ENCODE results near the gene AKR1C4.
"Not testable (repeated sequence)": the region's sequence is repeated elsewhere in the genome, so short reads cannot be mapped to it uniquely, and the experiment has no call there.

Gene AKR1C4

GRCh38 chr10:5237541-5237940 lies 40.9 kb downstream of the AKR1C4 start:
- not testable (repeated sequence) for H3K4me1 ChIP-seq (ENCODE audit: control insufficient read depth in 1 of 2, insufficient read depth in 2 of 2, low read length in 2 of 2); H2BK12ac ChIP-seq (ENCODE audit: low read length); H3K14ac ChIP-seq (ENCODE audit: low read length); H3K79me2 ChIP-seq (ENCODE audit: control insufficient read depth, insufficient read depth, low read length, poor library complexity); H3K36me3 ChIP-seq (ENCODE audit: control insufficient read depth in 1 of 2, insufficient read depth in 2 of 2, low read length in 2 of 2); H4K12ac ChIP-seq (ENCODE audit: low read depth, low read length); H3K27ac ChIP-seq (ENCODE audit: low read depth, low read length); H3K4ac ChIP-seq (ENCODE audit: low read depth, low read length); H3K4me3 ChIP-seq (ENCODE audit: low read depth, low read length); H3K79me1 ChIP-seq (ENCODE audit: low read length); H3K27me3 ChIP-seq (ENCODE audit: insufficient read depth, low read length); H3K4me2 ChIP-seq (ENCODE audit: low read length); H4K91ac ChIP-seq (ENCODE audit: low read depth, low read length); H3K23ac ChIP-seq (ENCODE audit: low read length); DNase-seq; H2AK5ac ChIP-seq (ENCODE audit: low read length); H3K18ac ChIP-seq (ENCODE audit: low read length); H4K8ac ChIP-seq (ENCODE audit: low read depth, low read length); H2BK5ac ChIP-seq (ENCODE audit: low read depth, low read length, poor library complexity); H3K9me3 ChIP-seq (ENCODE audit: insufficient read depth, low read depth, low read length); H2BK120ac ChIP-seq (ENCODE audit: insufficient read depth, low read length, poor library complexity); H2AFZ ChIP-seq (ENCODE audit: insufficient read depth, low read length, poor library complexity); H3K9ac ChIP-seq (ENCODE audit: low read length)
- no CpG with 5 or more reads among the region's 2 CpGs for WGBS (ENCODE audit: extremely low coverage, insufficient coverage, insufficient read length)

- Histone ChIP-seq H3K4ac (ENCODE audit: low read depth, low read length) (no peak overlapping the region), H2AFZ (ENCODE audit: insufficient read depth, low read length, poor library complexity) (no peak overlapping the region), H3K27me3 (ENCODE audit: insufficient read depth, low read length) (no peaks in the 10 kb centered on the region), H3K79me2 (ENCODE audit: control insufficient read depth, insufficient read depth, low read length, poor library complexity) (no peaks in the 10 kb centered on the region), H3K23ac (ENCODE audit: low read length) (no peak overlapping the region), H4K8ac (ENCODE audit: low read depth, low read length) (no peak overlapping the region), H3K79me1 (ENCODE audit: low read length) (no peaks in the 10 kb centered on the region), H3K18ac (ENCODE audit: low read length) (no peak overlapping the region), H2AK5ac (ENCODE audit: low read length) (no peak overlapping the region), H2BK5ac (ENCODE audit: low read depth, low read length, poor library complexity) (no peak overlapping the region), H3K9ac (ENCODE audit: low read length) (no peak overlapping the region), H3K4me1 (ENCODE audit: control insufficient read depth in 1 of 2, insufficient read depth in 2 of 2, low read length in 2 of 2) (no peaks in the 10 kb centered on the region), H3K14ac (ENCODE audit: low read length) (no peak overlapping the region), H4K12ac (ENCODE audit: low read depth, low read length) (no peak overlapping the region), H3K4me2 (ENCODE audit: low read length) (no peak overlapping the region), H2BK120ac (ENCODE audit: insufficient read depth, low read length, poor library complexity) (no peak overlapping the region), H4K91ac (ENCODE audit: low read depth, low read length) (no peak overlapping the region), H3K36me3 (ENCODE audit: control insufficient read depth in 1 of 2, insufficient read depth in 2 of 2, low read length in 2 of 2) (no peaks in the 10 kb centered on the region), H3K9me3 (ENCODE audit: insufficient read depth, low read depth, low read length) (no peaks in the 10 kb centered on the region), H3K27ac (ENCODE audit: low read depth, low read length) (no peak overlapping the region), H3K4me3 (ENCODE audit: low read depth, low read length) (no peak overlapping the region), H2BK12ac (ENCODE audit: low read length) (no peak overlapping the region)
- no CpG with 5 or more reads among the region's 1 CpG for WGBS (ENCODE audit: extremely low coverage, insufficient coverage, insufficient read length)
- no peak for DNase-seq
Observed at GRCh38 chr10:5242585-5242984, 45.9 kb downstream of the AKR1C4 start.

GRCh38 chr10:5243521-5243987 lies 46.9 kb downstream of the AKR1C4 start:
- Histone ChIP-seq H3K4me3 (ENCODE audit: low read depth, low read length) (no peak overlapping the region), H3K4me1 (ENCODE audit: control insufficient read depth in 1 of 2, insufficient read depth in 2 of 2, low read length in 2 of 2) (no peaks in the 10 kb centered on the region), H4K91ac (ENCODE audit: low read depth, low read length) (no peak overlapping the region), H3K4me2 (ENCODE audit: low read length) (no peak overlapping the region), H2BK5ac (ENCODE audit: low read depth, low read length, poor library complexity) (no peak overlapping the region), H3K27me3 (ENCODE audit: insufficient read depth, low read length) (no peaks in the 10 kb centered on the region), H2BK12ac (ENCODE audit: low read length) (no peak overlapping the region), H3K9me3 (ENCODE audit: insufficient read depth, low read depth, low read length) (no peaks in the 10 kb centered on the region), H3K23ac (ENCODE audit: low read length) (no peak overlapping the region), H3K27ac (ENCODE audit: low read depth, low read length) (no peak overlapping the region), H3K79me2 (ENCODE audit: control insufficient read depth, insufficient read depth, low read length, poor library complexity) (no peaks in the 10 kb centered on the region), H3K79me1 (ENCODE audit: low read length) (no peaks in the 10 kb centered on the region), H3K36me3 (ENCODE audit: control insufficient read depth in 1 of 2, insufficient read depth in 2 of 2, low read length in 2 of 2) (no peaks in the 10 kb centered on the region), H2BK120ac (ENCODE audit: insufficient read depth, low read length, poor library complexity) (no peak overlapping the region), H3K14ac (ENCODE audit: low read length) (no peak overlapping the region), H3K18ac (ENCODE audit: low read length) (no peak overlapping the region), H4K8ac (ENCODE audit: low read depth, low read length) (no peak overlapping the region), H2AFZ (ENCODE audit: insufficient read depth, low read length, poor library complexity) (no peak overlapping the region), H2AK5ac (ENCODE audit: low read length) (no peak overlapping the region), H4K12ac (ENCODE audit: low read depth, low read length) (no peak overlapping the region), H3K4ac (ENCODE audit: low read depth, low read length) (no peak overlapping the region), H3K9ac (ENCODE audit: low read length) (no peak overlapping the region)
- no peak for DNase-seq
- WGBS (ENCODE audit: extremely low coverage, insufficient coverage, insufficient read length), result no CpG with 5 or more reads among the region's 1 CpG

GRCh38 chr10:5252177-5253037 lies 55.8 kb downstream of the AKR1C4 start:
- H2AFZ ChIP-seq (ENCODE audit: insufficient read depth, low read length, poor library complexity), result no peak overlapping the region
- H4K91ac ChIP-seq (ENCODE audit: low read depth, low read length), result no peak overlapping the region
- DNase-seq, result no peak
- H2BK5ac ChIP-seq (ENCODE audit: low read depth, low read length, poor library complexity), result no peak overlapping the region
- H3K27me3 ChIP-seq (ENCODE audit: insufficient read depth, low read length), result no peaks in the 10 kb centered on the region
- H3K4me1 ChIP-seq (ENCODE audit: control insufficient read depth in 1 of 2, insufficient read depth in 2 of 2, low read length in 2 of 2), result no peaks in the 10 kb centered on the region
- no peak overlapping the region for H3K27ac ChIP-seq (ENCODE audit: low read depth, low read length)
- H3K79me1 ChIP-seq (ENCODE audit: low read length), result no peaks in the 10 kb centered on the region
- WGBS (ENCODE audit: extremely low coverage, insufficient coverage, insufficient read length), result no CpG with 5 or more reads among the region's 8 CpGs
- no peak overlapping the region for H3K14ac ChIP-seq (ENCODE audit: low read length)
- H3K4me2 ChIP-seq (ENCODE audit: low read length), result no peak overlapping the region
- H3K18ac ChIP-seq (ENCODE audit: low read length), result no peak overlapping the region
- no peak overlapping the region for H4K8ac ChIP-seq (ENCODE audit: low read depth, low read length)
- H3K9ac ChIP-seq (ENCODE audit: low read length), result no peak overlapping the region
- H3K23ac ChIP-seq (ENCODE audit: low read length), result no peak overlapping the region
- no peaks in the 10 kb centered on the region for H3K36me3 ChIP-seq (ENCODE audit: control insufficient read depth in 1 of 2, insufficient read depth in 2 of 2, low read length in 2 of 2)
- no peak overlapping the region for H2BK12ac ChIP-seq (ENCODE audit: low read length)
- no peak overlapping the region for H2BK120ac ChIP-seq (ENCODE audit: insufficient read depth, low read length, poor library complexity)
- no peak overlapping the region for H4K12ac ChIP-seq (ENCODE audit: low read depth, low read length)
- no peak overlapping the region for H3K4ac ChIP-seq (ENCODE audit: low read depth, low read length)
- H2AK5ac ChIP-seq (ENCODE audit: low read length), result no peak overlapping the region
- no peaks in the 10 kb centered on the region for H3K9me3 ChIP-seq (ENCODE audit: insufficient read depth, low read depth, low read length)
- H3K79me2 ChIP-seq (ENCODE audit: control insufficient read depth, insufficient read depth, low read length, poor library complexity), result no peaks in the 10 kb centered on the region
- H3K4me3 ChIP-seq (ENCODE audit: low read depth, low read length), result no peak overlapping the region

All from trophoblast cell (in vitro differentiated cells and primary cell).